AG04450 (cell line): ENCODE results near the gene C14orf39. TPM values are rescaled to one million over a fixed set of nuclear protein-coding genes. Genes with fewer than 3 reads are reported as not detected.

Source experiments
- CTCF ChIA-PET: fragments of 300-600, 350-600 bp; formaldehyde crosslinking; extraction: SDS; loops from one replicate; lab custom pipeline; 2022; ENCODE audit warnings: antibody characterized with exemption, inconsistent platforms; lab: Charles Lee
- POLR2A ChIA-PET: fragments of 350-600 bp; formaldehyde crosslinking; extraction: SDS; loops from one replicate; lab custom pipeline; 2021; ENCODE audit warnings: antibody characterized with exemption, inconsistent platforms; lab: Yijun Ruan, JAX
- DNase-seq: peaks from one replicate; pipeline ENCODE4 v3.0.0-alpha.2; 2011; ENCODE audit warnings: low read depth, low spot score
- H3K27ac ChIP-seq: one replicate; pipeline ENCODE4 v1.5.1; 2012; ENCODE audit warnings: low read depth, low read length, control low read depth
- H3K27me3 ChIP-seq: one replicate; pipeline ENCODE4 v1.6.0; 2012; ENCODE audit warnings: low read length; ENCODE audit not compliant: control insufficient read depth, insufficient read depth
- H3K4me3 ChIP-seq: 2 replicates; pipeline ENCODE4 v1.5.1; 2011; ENCODE audit warnings: mild to moderate bottlenecking, low read depth, low read length, control low read depth
- H3K9me3 ChIP-seq: 2 replicates; pipeline ENCODE4 v1.5.1; 2012; ENCODE audit warnings: low read length; ENCODE audit not compliant: control insufficient read depth, insufficient read depth
- polyA plus RNA-seq: library from polyadenylated mRNA; depleted of rRNA; stranded (reverse); fragments of >200 nt; gene quantifications from 2 replicates; pipeline ENCODE4 v1.2.3, GENCODE V29; 2011
- TF ChIP-seq, protein P1 (sequence below): IDR thresholded peaks from 2 replicates; pipeline ENCODE4 v1.5.1; 2011; ENCODE audit warnings: low read depth, low read length, control low read depth, inconsistent platforms

Gene C14orf39
- polyA plus RNA-seq, 1 experiment = 0.22 TPM

DNA sequence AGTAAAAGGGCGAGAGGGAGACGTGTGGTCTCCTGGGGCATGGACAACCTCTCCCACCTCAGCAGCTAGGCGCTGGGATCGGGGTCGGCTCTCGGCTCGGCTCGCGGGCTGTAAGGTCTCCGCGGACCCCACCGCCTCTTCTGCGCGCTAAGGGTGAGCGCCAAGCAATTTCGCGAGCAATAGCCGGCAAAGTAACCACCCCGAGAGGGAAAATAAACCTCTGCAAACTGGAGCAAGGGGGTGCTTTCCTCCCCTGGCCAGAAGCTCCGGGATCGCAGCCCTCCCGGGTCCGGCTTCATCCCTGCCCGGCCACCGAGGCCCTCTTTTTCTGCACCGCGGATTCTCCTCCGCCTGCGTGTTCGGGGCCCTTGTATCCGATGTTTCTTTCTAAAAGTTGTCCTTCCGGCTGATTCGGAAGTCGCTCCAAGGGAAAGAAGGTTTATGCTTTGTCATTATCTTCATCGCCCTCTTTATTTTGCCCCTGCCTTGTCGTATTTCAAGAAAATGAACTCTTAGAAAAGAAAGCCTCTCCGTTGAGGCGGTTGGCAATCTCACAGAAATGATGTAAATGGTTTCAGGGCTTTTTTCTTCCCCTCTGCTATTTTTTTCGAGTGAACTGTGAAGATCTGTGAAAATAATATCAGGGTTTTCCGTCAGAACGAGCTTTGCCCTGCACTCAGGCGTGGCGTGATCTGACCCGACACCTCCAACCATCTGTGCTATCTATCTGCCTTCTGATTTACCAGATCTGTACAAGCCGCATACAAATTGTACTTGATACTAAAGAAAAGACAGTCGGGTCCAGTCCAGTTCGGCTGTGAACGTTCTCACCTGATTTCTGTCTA lies 21.3 kb upstream of the C14orf39 start:
- TF ChIP-seq, protein P1, sequence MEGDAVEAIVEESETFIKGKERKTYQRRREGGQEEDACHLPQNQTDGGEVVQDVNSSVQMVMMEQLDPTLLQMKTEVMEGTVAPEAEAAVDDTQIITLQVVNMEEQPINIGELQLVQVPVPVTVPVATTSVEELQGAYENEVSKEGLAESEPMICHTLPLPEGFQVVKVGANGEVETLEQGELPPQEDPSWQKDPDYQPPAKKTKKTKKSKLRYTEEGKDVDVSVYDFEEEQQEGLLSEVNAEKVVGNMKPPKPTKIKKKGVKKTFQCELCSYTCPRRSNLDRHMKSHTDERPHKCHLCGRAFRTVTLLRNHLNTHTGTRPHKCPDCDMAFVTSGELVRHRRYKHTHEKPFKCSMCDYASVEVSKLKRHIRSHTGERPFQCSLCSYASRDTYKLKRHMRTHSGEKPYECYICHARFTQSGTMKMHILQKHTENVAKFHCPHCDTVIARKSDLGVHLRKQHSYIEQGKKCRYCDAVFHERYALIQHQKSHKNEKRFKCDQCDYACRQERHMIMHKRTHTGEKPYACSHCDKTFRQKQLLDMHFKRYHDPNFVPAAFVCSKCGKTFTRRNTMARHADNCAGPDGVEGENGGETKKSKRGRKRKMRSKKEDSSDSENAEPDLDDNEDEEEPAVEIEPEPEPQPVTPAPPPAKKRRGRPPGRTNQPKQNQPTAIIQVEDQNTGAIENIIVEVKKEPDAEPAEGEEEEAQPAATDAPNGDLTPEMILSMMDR = no peak
- CTCF ChIA-PET = no interaction called here
- H3K27me3 ChIP-seq = peaks cover 78% of the 10 kb centered on the region
- H3K27ac ChIP-seq = no peak overlapping the region
- peaks cover 18% of the 10 kb centered on the region; the same call in 1 of the 2 replicates for H3K9me3 ChIP-seq
- POLR2A ChIA-PET = no interaction called here
- no peak for DNase-seq
- H3K4me3 ChIP-seq = no peak overlapping the region

DNA sequence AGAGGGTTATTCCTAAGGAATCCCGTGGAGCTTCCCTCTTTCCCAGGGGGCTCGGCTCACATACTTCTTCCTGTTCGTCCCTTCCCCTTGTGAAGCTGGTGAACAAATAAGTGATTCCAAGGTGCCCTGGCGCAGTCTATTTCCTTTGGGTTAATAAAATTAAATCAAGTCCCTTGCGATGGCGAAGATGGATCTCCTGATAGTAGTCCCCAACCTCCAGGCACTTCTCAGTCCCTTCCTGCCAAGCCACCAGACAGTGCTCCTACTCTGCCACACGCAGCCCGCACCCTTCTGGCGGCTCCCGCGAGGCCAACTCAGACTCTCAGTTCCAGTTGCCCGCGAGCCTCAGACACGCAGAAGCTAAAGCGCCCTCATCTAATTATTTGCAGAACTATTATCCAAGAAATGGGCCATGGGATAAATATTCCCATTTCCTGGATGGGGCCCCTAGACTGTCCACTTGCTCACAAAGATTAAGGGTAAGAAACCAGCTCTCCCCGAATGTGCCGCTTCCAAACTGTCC lies 20.7 kb upstream of the C14orf39 start:
- no peak for DNase-seq
- TF ChIP-seq, protein P1 = no peak
- peaks cover 74% of the 10 kb centered on the region for H3K27me3 ChIP-seq
- no peak overlapping the region for H3K27ac ChIP-seq
- H3K4me3 ChIP-seq = no peak overlapping the region
- ChIA-PET POLR2A (no interaction called here), CTCF (interaction anchor here (1.4 kb wide), 1 partner anchor 10 kb away, joined by 4 read pairs; no protein-coding TSS in a partner anchor)
- H3K9me3 ChIP-seq = peaks cover 18% of the 10 kb centered on the region; the same call in 1 of the 2 replicates

DNA sequence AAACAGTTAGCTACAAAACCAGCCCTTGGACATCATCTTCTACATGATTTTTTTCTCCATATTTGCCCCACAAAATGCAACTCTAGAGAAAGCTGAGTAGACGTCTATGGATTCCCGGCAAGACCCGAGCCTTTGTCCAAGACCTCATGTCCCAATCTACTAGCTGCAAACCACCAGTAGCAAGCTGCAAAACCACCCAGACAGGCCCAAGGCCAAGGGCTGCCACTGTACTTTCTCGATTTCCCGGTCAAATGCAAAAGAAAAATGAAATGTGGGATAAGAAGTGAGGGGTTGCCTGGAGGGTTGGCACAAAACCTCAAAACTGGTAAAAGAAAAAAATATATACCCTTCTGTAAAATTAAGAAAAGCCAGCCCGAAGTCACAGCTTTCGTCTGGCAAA lies 20.1 kb upstream of the C14orf39 start:
- peaks cover 69% of the 10 kb centered on the region for H3K27me3 ChIP-seq
- no peak for DNase-seq
- TF ChIP-seq, protein P1 = no peak
- no peak overlapping the region for H3K27ac ChIP-seq
- H3K4me3 ChIP-seq = no peak overlapping the region
- ChIA-PET POLR2A (no interaction called here), CTCF (interaction anchor here (1.4 kb wide), 1 partner anchor 10 kb away, joined by 4 read pairs; no protein-coding TSS in a partner anchor)
- H3K9me3 ChIP-seq = peaks cover 17% of the 10 kb centered on the region; the same call in 1 of the 2 replicates

DNA sequence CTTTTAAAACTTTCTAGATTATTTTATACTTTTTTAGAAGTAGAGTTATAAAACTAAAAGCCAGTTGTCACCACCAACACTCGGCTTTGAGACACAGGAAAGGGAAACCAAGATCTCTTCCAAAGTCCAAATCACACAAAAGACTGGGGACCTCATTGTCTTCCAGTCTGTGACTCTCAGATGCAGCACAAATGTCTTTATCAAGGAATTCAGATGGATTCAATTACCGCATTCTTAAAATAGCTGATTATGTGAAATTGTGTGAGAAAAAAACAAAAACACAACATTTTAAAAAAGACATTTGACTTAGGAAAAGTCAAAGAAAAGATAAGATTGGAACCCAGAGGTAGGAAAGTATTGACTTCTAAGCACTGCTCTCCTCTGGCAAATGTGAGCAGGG lies 19.6 kb upstream of the C14orf39 start:
- Histone ChIP-seq H3K9me3 (peaks cover 11% of the 10 kb centered on the region; the same call in 1 of the 2 replicates), H3K27ac (no peak overlapping the region), H3K27me3 (peaks cover 64% of the 10 kb centered on the region), H3K4me3 (no peak overlapping the region)
- ChIA-PET CTCF (interaction anchor here (1.4 kb wide), 1 partner anchor 11 kb away, joined by 4 read pairs; no protein-coding TSS in a partner anchor), POLR2A (no interaction called here)
- TF ChIP-seq, protein P1 = no peak
- DNase-seq = no peak

DNA sequence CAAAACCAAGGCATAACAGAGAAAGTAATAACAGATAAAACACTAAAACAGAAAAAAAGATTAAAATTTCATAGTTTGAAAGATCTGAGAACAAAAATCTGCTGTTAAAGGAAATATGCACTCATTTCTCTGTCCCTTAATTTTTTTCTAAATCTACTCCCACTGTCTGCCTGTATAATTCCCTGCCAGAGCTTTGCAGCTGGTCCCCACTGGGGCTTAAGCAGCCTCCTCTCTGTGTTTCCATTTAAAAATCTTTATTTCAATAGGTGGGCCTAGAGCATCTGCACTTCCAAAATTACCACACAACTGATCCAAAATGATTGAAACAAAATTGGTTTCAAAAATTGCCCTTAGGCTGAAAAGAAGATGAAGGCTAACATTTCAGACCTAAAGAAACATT lies 16.7 kb upstream of the C14orf39 start:
- peaks cover 35% of the 10 kb centered on the region for H3K27me3 ChIP-seq
- no peak overlapping the region for H3K27ac ChIP-seq
- H3K9me3 ChIP-seq = no peaks in the 10 kb centered on the region; the same call in 1 of the 2 replicates
- TF ChIP-seq, protein P1 = no peak
- no peak for DNase-seq
- ChIA-PET POLR2A (no interaction called here), CTCF (interaction anchor here (1.0 kb wide), 1 partner anchor 12 kb away, joined by 3 read pairs; no protein-coding TSS in a partner anchor)
- no peak overlapping the region for H3K4me3 ChIP-seq
